HL-60 (cell line): ENCODE results near the gene KCNAB1.

Experiments
- GABPA ChIP-seq: IDR thresholded peaks from 2 replicates; pipeline ENCODE4 v1.6.1; 2012; ENCODE audit warnings: low read depth
- POLR2AphosphoS5 ChIP-seq: IDR thresholded peaks from 2 replicates; pipeline ENCODE4 v1.6.1; 2012; ENCODE audit warnings: low read depth
- TF ChIP-seq, protein P1 (sequence below): IDR thresholded peaks from one replicate; pipeline ENCODE4 v1.5.1; 2011; ENCODE audit warnings: low read length, control low read depth, inconsistent platforms; ENCODE audit not compliant: insufficient read depth
- TF ChIP-seq, protein P2 (sequence below): IDR thresholded peaks from 2 replicates; pipeline ENCODE4 v1.6.1; 2012; ENCODE audit warnings: low read depth; ENCODE audit not compliant: insufficient replicate concordance

DNA sequence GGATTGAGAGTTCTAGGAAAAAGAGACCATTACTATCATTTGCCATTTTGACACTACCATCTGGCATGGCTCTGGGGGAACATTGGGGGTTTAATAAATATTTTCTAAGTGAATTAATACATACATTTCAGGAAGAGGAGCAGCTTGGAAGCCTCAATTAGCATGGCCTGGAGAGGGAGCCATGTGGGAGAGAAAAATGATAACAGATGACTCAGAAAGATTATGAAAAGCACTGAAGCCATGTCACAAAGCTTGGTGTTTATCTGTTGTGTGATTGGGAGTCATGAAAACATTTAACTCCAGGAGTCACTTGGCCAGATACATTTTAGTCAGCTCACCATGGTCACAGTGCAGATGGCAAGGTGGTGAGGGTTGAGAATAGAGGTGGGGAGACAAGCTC lies 313.5 kb downstream of the KCNAB1 start:
- TF ChIP-seq, protein P1, sequence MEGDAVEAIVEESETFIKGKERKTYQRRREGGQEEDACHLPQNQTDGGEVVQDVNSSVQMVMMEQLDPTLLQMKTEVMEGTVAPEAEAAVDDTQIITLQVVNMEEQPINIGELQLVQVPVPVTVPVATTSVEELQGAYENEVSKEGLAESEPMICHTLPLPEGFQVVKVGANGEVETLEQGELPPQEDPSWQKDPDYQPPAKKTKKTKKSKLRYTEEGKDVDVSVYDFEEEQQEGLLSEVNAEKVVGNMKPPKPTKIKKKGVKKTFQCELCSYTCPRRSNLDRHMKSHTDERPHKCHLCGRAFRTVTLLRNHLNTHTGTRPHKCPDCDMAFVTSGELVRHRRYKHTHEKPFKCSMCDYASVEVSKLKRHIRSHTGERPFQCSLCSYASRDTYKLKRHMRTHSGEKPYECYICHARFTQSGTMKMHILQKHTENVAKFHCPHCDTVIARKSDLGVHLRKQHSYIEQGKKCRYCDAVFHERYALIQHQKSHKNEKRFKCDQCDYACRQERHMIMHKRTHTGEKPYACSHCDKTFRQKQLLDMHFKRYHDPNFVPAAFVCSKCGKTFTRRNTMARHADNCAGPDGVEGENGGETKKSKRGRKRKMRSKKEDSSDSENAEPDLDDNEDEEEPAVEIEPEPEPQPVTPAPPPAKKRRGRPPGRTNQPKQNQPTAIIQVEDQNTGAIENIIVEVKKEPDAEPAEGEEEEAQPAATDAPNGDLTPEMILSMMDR = no peak
- no peak for TF ChIP-seq POLR2AphosphoS5
- TF ChIP-seq GABPA = no peak
- TF ChIP-seq, protein P2, sequence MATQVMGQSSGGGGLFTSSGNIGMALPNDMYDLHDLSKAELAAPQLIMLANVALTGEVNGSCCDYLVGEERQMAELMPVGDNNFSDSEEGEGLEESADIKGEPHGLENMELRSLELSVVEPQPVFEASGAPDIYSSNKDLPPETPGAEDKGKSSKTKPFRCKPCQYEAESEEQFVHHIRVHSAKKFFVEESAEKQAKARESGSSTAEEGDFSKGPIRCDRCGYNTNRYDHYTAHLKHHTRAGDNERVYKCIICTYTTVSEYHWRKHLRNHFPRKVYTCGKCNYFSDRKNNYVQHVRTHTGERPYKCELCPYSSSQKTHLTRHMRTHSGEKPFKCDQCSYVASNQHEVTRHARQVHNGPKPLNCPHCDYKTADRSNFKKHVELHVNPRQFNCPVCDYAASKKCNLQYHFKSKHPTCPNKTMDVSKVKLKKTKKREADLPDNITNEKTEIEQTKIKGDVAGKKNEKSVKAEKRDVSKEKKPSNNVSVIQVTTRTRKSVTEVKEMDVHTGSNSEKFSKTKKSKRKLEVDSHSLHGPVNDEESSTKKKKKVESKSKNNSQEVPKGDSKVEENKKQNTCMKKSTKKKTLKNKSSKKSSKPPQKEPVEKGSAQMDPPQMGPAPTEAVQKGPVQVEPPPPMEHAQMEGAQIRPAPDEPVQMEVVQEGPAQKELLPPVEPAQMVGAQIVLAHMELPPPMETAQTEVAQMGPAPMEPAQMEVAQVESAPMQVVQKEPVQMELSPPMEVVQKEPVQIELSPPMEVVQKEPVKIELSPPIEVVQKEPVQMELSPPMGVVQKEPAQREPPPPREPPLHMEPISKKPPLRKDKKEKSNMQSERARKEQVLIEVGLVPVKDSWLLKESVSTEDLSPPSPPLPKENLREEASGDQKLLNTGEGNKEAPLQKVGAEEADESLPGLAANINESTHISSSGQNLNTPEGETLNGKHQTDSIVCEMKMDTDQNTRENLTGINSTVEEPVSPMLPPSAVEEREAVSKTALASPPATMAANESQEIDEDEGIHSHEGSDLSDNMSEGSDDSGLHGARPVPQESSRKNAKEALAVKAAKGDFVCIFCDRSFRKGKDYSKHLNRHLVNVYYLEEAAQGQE = no peak
